Measurements from ENCODE around the gene PIH1D2.

Gene PIH1D2

GRCh38 chr11:112086422-112087191 is 12.8 kb upstream of the PIH1D2 start, which contains the start of the genes SDHD and TIMM8B (continued):
- TF ChIP-seq PRDM4 (tag by site-specific recombination; IDR thresholded peaks at IDR 0.05) (no peak), ZFP3 (tag by site-specific recombination; IDR thresholded peaks at IDR 0.05; ENCODE audit: low read depth) (no peak), ZNF610 (tag by site-specific recombination; IDR thresholded peaks at IDR 0.05; ENCODE audit: borderline replicate concordance) (no peak), ZNF202 (tag by site-specific recombination; IDR thresholded peaks at IDR 0.05; ENCODE audit: borderline replicate concordance) (no peak), ZNF664 (tag by site-specific recombination; IDR thresholded peaks at IDR 0.05) (no peak), ZNF639 (tag by site-specific recombination; IDR thresholded peaks at IDR 0.05) (0 out of 2 replicates have a peak, but pooled peaks have one; percentile 12), ZNF37A (tag by site-specific recombination; IDR thresholded peaks at IDR 0.05) (no peak), ZNF354C (tag by site-specific recombination; IDR thresholded peaks at IDR 0.05; ENCODE audit: borderline replicate concordance, low read depth) (no peak), MZF1 (tag by site-specific recombination; IDR thresholded peaks at IDR 0.05; ENCODE audit: borderline replicate concordance) (no peak), ZNF623 (tag by site-specific recombination; IDR thresholded peaks at IDR 0.05) (no peak), ZSCAN23 (tag by site-specific recombination; IDR thresholded peaks at IDR 0.05) (no peak), ZNF510 (tag by site-specific recombination; IDR thresholded peaks at IDR 0.05; ENCODE audit: insufficient replicate concordance) (no peak), ZBTB10 (tag by site-specific recombination; IDR thresholded peaks at IDR 0.05) (no peak), ZNF670 (tag by site-specific recombination; IDR thresholded peaks at IDR 0.05; ENCODE audit: low read depth) (no peak), SP3 (tag by site-specific recombination; IDR thresholded peaks at IDR 0.05) (peak; percentile 68), MYNN (tag by site-specific recombination; IDR thresholded peaks at IDR 0.05; ENCODE audit: borderline replicate concordance) (no peak), ZFHX2 (tag by site-specific recombination; conservative IDR thresholded peaks at IDR 0.05) (peak; percentile 67), YY2 (tag by site-specific recombination; IDR thresholded peaks at IDR 0.05) (peak; percentile 91), IKZF3 (tag by site-specific recombination; IDR thresholded peaks at IDR 0.05) (0 out of 2 replicates have a peak, but pooled peaks have one; percentile 30), ZNF626 (tag by site-specific recombination; IDR thresholded peaks at IDR 0.05) (no peak), FEZF1 (tag by site-specific recombination; IDR thresholded peaks at IDR 0.05) (no peak), ZNF704 (tag by site-specific recombination; IDR thresholded peaks at IDR 0.05) (no peak), GLIS1 (tag by site-specific recombination; IDR thresholded peaks at IDR 0.05) (peak; percentile 94), SP7 (tag by site-specific recombination; IDR thresholded peaks at IDR 0.05) (peak; percentile 65; the same call in 1 of the 2 replicates), ZNF830 (tag by site-specific recombination; IDR thresholded peaks at IDR 0.05; ENCODE audit: low read depth) (no peak), KLF10 (tag by site-specific recombination; IDR thresholded peaks at IDR 0.05) (no peak), ZXDB (tag by site-specific recombination; IDR thresholded peaks at IDR 0.05) (peak; percentile 50), ZNF488 (tag by site-specific recombination; IDR thresholded peaks at IDR 0.05) (no peak), ZSCAN18 (tag by site-specific recombination; IDR thresholded peaks at IDR 0.05) (no peak), ZNF140 (tag by site-specific recombination; IDR thresholded peaks at IDR 0.05) (no peak)
